AG08396 (cell line): ENCODE results near the gene HSPA1B.
"Not testable (repeated sequence)": the region's sequence is repeated elsewhere in the genome, so short reads cannot be mapped to it uniquely, and the experiment has no call there.

Experiments
- DNase-seq: peaks from one replicate; pipeline ENCODE4 v3.0.0; 2012; ENCODE audit warnings: low spot score, mixed read lengths

Gene HSPA1B

DNA sequence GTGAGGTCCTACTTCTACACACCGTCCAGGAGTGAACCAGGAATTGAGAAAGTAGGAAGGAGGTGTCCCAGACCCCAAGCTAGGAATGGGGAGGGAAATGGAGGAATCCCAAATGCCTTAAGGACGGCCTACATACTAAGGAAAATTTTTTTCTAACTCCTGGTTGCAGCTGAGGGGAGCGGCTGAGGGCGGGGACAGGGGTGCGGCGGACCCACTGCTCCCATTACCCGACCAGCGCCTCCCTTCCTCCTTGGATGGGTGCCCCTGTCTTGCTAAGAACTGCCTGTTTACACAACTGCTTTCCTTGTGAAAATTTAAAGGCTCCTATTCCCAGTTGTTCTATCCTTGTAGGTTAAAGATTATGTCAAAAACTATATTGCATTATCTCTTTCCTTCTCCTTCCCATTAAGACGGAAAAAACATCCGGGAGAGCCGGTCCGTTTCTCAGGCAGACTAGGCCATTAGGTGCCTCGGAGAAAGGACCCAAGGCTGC is 699 bp upstream of the HSPA1B start:
- DNase-seq, result peak; percentile 80

DNA sequence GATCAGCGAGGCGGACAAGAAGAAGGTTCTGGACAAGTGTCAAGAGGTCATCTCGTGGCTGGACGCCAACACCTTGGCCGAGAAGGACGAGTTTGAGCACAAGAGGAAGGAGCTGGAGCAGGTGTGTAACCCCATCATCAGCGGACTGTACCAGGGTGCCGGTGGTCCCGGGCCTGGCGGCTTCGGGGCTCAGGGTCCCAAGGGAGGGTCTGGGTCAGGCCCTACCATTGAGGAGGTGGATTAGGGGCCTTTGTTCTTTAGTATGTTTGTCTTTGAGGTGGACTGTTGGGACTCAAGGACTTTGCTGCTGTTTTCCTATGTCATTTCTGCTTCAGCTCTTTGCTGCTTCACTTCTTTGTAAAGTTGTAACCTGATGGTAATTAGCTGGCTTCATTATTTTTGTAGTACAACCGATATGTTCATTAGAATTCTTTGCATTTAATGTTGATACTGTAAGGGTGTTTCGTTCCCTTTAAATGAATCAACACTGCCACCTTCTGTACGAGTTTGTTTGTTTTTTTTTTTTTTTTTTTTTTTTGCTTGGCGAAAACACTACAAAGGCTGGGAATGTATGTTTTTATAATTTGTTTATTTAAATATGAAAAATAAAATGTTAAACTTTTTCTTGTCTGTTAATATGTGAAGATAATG is 2.2 kb downstream of the HSPA1B start:
- DNase-seq, result no peak

DNA sequence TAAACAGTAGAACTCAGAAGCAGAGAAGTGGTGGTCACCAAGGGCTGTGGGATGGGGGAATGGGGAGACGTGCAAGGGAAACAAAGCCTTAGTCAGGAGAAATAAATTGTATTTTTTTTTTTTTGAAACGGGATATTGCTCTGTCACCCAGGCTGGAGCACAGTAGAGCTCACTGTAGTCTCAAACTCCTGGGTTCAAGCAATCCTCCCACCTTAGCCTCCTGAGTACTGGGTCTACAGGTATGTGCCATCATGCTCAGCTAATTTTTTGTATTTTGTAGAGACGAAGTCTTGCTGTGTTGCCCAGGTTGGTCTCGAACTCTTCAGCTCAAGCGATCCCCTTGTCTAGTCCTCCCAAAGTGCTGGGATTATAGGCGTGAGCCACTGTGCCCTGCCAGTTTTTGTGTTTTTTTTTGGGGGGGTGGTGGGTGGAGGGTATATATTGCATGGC is 3.4 kb downstream of the HSPA1B start:
- DNase-seq, result no peak

DNA sequence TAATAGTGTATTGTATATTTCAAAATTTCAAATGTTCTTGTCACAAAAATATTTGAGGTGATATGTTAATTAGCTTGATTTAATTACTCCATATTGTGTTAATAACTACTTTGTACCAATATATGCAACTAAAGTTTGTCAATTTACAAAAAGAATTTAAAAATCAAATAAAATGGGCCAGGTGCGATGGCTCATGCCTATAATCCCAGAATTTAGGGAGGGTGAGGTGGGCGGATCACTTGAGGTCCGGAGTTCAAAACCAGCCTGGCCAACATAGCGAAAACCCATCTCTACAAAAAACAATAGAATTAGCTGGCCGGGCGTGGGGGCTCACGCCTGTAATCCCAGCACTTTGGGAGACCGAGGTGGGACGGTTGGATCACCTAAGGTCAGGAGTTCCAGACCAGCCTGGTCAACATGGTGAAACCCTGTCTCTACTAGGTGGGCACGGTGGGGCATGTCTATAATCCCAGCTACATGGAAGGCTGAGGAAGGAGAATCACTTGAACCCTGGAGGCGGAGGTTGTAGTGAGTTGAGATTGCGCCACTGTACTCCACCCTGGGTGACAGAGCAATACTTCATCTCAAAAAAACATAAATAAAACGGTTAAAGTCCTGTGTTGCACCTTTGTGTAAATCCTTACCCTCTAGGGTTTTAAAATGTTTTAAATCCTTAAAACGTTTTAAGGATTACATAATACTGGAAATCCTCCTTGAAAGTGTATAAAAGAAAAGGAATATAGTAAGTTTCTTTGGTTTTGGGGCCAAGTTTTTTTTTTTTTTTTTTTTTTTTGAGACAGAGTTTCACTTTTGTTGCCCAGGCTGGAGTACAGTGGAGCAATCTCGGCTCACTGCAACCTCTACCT is 4.0 kb downstream of the HSPA1B start:
- no peak for DNase-seq

DNA sequence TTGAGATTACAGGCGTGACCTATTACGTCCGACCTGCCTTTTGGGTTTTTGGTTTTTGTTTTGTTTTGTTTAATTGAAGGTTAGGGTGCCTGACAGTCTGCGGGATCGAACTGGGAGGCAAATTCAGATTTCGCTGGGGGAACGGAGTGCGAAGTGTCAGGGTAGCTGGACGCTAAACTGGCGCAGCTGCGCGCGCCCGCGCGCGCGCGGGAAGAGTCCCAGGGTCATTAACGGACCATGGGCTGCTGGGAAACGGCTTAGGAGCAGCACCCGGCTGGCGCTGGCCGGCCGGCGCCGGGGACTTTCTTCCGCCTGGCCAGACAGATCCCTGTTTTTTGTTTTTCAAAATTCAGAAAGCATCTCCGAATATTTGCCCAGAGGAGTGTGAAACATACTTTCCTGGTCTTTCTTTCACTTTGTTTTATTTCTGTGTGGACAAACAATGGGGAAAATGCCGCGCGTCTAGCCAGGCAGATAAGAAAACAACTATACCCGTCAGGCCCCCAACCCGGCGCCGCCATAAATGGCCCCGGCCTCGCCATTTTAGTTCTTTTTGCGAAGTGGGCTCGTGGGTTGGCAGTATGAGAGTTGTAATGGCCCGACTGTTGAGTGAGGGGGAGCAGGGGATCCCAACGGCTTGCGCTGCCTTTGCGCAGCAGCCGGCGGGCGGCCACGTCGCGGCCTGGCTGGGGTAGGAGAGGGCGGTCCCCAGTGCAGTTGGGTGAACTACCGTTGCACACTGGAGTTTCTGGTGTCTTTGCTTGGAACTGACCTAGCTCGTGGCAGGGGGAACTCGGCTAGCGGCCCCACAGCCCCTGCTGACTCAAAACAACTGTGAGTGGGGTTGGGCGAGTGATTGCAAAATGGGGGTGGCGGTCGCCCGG is 7.1 kb downstream of the HSPA1B start:
- DNase-seq, result peak; percentile 91

DNA sequence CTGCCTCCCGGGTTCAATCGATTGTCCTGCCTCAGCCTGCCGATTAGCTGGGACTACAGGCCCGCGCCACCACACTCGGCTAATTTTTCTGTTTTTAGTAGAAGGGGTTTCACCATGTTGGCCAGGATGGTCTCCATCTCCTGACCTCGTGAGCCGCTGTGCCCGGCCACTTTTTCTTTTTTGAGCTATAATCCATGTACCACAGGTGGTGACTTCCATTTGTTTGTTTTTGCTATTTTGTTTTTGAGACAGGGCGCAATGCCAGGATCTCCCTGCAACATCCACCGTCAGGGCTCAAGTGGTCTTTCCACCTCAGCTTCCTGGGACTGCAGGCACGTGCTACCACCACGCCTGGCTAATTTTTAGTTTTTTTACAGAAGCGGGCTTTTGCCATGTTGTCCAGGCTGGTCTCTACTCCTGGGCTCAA is 8.5 kb downstream of the HSPA1B start:
- no peak for DNase-seq

DNA sequence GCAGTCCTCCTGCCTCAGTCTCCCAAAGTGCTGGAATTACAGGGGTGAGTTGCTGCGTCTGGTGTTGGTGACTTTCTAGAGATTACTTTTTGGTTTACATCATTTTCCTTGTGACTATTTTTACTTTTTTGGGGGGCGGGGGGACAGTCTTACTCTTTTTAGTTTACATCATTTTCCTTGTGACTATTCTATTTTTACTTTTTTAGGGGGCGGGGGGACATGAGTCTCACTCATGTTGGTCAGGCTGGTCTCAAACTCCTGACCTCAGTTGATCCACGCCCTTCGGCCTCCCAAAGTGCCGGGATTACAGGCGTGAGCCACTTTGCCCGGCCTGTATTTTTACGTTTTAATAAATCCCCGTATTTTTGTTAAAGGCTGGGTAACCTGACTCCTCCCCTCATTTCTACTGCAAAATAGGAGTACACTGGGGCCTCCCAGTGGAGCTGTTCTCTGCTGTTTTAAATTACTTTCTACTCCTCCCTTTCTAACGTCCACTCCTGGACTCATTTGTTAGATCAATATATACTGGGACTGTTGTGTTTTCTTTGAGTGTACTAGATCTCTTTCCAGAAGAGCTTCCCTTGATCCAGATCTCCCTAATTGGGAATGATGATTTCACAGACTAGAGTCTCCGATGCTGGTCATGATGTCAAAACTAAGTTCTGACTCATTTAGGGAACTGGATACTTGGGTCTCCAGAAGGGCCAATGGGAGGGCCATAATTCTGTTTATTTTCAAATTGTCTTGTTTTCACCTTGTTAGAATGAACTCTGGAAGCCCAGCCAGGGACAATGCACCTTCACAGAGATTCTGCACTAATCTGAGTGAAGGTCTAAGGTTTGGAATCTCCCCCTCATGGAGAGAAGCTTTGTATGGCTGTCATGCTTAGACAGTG is 9.2 kb downstream of the HSPA1B start:
- DNase-seq, result peak; percentile 53

DNA sequence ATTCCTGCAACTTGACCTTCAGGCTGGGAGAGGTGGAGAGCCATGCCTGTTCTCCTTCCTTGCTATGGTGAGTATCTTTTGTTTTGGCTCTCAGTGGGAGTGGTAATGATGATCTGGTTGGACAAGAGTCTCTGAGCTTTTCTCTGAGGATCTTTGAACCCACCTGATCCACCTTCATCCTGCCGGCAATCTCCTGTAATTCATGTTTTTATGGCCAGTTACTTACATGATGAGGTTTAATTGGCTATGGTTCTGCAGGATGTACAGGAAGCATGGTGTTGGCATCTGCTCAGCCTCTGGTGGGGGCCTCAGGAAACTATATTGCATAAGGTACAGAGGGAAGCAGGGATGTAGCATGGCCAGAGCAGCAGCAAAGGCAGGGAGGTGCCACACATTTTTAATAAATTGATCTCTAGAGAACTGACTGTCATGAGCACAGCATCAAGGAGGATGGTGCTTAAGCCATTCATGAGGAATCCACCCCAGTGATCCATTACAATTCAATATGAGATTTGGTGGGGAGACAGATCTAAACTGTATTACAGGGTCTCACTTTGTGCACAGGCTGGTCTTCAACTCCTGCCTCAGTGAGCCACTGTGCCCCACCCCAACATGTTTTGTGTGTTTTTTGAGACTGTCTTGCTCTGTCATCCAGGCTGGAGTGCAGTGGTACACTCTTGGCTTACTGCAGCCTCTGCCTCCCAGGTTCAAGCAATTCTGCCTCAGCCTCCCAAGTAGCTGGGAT is 10.0 kb downstream of the HSPA1B start:
- no peak for DNase-seq

DNA sequence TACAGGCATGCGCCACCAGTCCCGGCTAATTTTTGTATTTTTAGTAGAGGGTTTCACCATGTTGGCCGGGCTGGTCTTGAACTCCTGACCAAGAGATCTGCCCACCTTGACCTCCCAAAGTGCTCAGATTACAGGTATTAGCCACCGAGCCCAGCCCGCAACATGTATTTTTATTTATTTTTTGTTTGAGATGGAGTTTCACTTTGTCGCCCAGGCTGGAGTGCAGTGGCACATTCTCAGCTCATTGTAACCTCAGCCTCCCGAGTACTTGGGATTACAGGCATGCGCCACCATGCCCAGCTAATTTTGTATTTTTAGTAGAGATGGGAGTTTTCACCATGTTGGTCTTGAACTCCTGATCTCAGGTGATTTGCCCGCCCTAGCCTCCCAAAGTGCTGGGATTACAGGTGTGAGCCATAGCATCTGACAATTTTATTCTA is 10.6 kb downstream of the HSPA1B start:
- not testable (repeated sequence) for DNase-seq

DNA sequence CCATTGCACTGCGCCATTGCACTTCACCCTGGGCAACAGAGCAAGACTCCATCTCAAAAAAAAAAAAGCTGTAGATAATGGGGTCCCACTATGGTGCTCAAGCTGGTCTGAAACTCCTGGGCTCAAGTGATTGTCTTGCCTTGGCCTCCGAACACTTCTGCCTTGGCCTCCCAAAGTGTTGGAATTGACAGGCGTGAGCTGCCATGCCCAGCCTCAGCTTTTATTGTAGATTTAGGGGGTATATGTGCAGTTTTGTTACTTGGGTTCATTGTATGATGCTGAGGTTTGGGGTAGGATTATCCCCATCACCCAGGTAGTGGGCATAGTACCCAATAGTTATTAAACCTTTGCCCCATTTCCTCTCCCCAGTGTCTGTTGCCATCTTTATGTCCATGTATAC is 11.4 kb downstream of the HSPA1B start:
- no peak for DNase-seq

DNA sequence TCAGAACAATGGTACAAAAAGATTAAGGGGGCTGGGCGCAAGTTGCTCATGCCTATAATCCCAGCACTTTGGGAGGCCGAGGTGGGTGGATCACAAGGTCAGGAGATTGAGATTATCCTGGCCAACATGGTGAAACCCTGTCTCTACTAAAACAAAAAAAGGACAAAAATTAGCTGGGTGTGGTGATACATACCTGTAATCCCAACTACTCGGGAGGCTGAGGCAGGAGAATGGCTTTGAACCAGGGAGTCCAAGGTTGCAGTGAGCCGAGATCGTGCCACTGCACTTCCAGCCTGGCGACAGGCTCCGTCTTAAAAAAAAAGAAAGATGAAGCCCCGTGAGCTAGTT is 12.2 kb downstream of the HSPA1B start:
- DNase-seq, result not testable (repeated sequence)

DNA sequence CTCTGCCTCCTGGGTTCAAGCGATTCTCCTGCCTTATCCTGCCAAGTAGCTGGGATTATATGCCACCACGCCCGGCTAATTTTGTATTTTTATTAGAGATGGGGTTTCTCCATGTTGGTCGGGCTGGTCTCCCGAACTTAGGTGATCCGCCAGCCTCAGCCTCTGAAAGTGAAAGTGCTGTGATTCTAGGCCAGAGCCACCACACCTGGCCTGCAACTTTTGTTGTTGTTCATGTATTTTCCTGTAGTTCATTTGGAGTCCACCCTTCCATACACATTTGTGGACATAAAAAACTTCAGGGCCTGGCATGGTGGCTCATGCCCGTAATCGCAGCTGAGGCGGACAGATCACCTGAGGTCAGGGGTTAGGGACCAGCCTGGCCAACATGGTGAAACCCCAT is 14.5 kb downstream of the HSPA1B start:
- no peak for DNase-seq

DNA sequence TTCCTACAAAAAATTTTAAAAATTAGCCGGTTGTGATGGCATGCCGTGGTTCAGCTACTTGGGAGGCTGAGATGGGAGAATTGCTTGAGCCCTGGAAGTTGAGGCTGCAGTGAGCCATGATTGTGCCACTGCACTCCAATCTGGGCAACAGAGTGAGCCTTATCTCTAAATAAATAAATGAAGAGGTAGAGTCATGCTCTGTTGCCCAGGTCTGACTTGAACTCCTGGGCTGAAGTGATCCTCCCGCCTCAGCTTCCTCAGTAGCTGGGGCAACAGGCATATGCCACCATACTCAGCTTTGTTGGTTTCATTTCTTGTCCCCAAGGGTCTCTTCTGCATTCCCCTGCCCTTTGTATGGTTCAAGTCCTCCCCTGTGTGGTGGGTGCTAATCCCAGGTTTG is 17.0 kb downstream of the HSPA1B start:
- DNase-seq, result no peak

DNA sequence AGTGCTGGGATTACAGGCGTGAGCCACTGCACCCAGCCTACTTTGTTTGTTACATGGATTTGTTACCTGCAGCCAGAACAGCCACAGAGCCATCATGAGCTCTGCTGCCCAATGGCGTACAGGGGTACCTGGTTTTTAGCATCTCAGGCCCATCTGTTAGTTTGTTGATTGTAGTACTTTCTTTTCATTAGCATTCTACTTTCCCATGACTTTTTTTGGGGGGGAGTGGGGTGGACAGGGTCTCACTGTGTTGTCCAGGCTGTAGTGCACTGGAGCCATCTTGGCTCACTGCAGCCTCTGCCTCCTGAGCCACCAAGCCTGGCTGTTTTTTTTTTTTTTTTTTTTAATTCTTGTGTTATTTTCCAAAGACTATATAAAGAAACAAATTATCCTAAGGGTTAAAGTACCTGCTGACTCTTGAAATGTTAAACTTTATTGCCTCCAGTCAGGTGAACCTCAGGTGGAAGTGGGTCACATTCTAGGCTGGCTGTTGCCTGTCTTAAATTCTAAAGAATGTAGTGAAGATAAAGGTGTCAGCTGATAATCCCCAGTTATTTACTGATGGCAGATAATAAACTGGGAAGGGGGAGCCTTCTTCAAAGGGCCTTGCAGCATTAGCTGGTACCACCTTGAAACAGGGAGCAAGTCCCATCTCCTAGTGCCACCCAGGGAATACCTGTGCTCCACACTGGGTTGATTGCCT is 19.9 kb downstream of the HSPA1B start:
- no peak for DNase-seq

DNA sequence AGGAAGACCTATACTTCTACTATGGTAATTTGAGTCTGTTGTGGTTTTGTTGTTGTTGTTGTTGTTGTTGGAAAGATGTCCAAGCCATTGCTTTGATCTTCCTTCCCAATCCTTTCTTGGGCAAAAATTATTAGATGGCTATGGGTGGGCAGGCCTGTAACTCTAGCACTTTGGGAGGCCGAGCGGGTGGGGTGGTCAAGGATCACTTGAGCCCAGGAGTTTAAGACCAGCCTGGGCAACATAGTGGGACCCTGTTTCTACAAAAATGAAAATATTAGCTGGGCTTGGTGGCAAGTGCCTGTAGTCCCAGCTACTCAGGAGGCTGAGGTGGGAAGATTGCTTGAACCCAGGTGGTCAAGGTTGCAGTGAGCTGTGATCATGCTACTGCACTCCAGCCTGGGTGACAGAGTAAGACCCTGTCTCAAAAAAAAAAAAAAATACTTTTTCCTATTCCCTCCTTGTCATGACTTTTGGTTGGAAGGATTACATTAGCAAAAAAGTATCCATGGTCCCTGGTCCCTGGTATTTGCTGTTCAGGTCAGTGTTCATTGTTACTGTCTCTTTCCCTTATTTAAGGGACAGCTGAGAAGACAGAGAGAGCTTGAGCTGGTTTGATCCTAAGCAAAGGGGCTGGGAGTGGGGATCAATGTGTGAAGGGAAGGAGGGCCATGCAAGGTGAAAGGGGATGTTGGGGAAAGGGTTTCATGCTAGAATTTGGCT is 23.4 kb downstream of the HSPA1B start:
- no peak for DNase-seq

DNA sequence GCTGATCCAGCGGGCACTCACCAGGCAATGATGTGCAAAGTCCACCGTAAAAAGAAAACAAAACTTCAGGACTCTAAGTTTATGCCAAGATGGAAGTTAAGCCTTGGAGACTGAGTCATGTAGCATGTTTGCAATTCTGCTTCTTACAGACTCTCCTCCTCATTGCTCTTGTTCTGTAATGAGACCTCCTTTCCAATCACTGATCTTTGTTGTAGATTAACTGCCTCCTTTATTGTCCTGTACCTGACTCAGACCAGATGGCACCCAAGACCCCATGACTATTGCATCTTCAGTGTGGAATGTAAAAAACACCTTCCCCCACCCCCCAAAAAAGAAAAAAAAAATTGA is 23.9 kb downstream of the HSPA1B start:
- DNase-seq, result no peak

DNA sequence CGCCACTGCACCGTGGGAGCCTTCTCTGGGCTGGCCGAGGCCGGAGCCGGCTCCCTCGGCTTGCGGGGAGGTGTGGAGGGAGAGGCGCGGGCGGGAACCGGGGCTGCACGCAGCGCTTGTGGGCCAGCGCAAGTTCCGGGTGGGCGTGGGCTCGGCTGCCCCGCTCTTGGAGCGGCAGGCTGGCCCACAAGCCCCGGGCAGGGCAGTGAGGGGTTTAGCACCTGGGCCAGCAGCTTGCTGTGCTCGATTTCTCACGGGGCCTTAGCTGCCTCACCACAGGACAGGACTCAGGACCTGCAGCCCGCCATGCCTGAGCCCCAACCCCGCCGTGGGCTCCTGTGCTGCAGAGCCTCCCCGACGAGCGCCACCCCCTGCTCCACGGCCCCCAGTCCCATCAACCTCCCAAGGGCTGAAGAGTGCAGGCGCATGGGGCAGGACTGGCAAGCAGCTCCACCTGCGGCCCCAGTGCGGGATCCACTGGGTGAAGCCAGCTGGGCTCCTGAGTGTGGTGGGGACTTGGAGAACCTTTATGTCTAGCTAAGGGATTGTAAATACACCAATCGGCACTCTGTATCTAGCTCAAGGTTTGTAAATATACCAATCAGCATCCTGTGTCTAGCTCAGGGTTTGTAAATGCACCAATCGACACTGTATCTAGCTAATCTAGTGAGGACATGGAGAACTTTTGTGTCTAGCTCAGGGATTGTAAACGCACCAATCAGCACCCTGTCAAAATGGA is 24.6 kb downstream of the HSPA1B start:
- not testable (repeated sequence) for DNase-seq

DNA sequence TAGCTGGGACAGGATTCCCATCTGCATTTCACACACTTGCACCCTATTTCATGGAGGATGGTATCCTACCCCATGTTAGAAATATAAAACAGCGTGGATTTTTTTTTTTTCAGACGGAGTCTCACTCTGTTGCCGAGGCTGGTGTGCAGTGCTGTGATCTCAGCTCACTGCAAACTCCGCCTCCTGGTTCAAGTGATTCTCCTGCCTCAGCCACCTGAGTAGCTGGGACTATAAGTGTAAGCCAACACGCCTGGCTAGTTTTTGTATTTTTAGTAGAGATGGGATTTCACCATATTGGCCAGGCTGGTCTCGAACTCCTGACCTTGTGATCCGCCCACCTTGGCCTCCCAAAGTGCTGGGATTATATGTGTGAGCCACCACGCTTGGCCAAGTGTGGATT is 30.2 kb downstream of the HSPA1B start:
- not testable (repeated sequence) for DNase-seq

DNA sequence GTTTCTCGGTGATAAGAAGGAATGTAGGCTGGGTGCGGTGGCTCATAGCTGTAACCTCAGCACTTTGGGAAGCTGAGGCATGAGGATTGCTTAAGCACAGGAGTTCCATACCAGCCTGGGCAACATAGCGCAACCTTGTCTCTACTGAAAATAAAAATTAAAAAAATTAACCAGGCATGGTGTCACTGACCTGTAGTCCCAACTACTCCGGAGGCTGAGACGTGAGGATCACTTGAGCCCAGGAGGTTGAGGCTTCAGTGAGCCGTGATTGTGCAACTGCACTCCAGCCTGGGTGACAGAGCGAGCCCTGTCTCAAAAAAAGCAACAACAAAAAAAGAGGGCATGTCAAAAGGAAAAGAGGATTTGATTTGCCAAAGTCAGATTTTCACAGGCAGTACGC is 31.2 kb downstream of the HSPA1B start:
- no peak for DNase-seq
